Choroid plexus epithelial cell (primary cell): ENCODE results near the gene C1orf174.

Experiments
- DNase-seq: peaks from one replicate; pipeline ENCODE4 v3.0.0-alpha.2; 2010; ENCODE audit warnings: low read depth
- H3K4me3 ChIP-seq: 2 replicates; pipeline ENCODE4 v1.5.1; 2011; ENCODE audit warnings: low read depth, mild to moderate bottlenecking, control low read depth, low read length, moderate library complexity
- CTCF ChIP-seq: conservative IDR thresholded peaks from 2 replicates; pipeline ENCODE4 v1.5.1; 2011; ENCODE audit warnings: low read depth, mild to moderate bottlenecking, control low read depth, inconsistent platforms, low read length, moderate library complexity

Gene C1orf174

DNA sequence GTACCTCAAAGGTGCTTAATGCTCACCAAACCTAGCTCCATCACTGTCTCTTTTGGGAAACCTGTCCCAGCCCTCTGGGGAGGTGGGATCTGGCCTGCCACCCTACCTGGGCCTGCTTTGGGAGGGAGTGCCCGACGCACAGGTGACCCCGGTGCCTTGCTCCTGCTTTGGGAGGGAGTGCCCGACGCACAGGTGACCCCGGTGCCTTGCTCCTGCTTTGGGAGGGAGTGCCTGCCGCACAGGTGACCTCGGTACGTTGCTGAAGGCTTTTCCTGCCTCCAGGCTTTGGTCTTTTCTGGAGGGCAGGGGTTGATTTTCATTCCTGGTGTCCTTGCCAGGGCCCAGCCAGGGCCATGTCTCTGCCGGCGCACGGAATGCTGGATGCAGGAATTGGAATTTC is 25.2 kb upstream of the C1orf174 start:
- no peak for DNase-seq
- TF ChIP-seq CTCF = no peak
- H3K4me3 ChIP-seq = no peak overlapping the region

GRCh38 chr1:3924825-3925220 is 24.8 kb upstream of the C1orf174 start:
- no peak for DNase-seq
- no peak for TF ChIP-seq CTCF
- no peak overlapping the region for H3K4me3 ChIP-seq

DNA sequence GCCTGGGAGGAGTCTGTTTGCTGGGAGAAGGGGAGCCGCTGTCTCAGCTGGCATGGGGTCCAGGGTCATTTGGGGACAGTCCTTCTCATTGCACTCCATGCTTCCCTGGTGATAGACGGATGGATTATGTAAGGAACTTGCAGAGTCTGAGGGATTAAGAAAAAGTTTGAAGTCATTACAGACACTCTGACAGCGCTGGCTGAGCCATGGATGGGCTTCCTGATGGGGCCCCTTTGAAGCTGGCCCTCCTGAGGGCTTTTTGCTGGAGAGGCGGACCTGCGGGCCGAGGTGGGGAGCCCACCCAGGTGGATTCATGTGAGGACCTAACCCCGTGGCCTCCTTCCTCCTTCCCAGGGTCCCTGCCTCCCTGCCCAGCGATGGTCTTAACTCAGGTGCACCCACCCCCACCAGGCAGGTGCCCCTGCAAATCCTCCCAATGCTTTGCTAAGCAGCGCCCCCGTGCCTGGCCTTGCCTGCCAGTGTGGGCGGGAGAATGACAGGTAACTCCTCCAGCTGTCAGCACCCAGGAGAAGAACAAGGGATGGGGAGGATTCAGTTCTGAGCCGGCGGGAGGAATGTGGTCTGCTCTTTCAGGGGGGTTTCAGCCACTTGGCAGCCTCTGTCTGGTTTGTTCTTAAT is 24.2 kb upstream of the C1orf174 start:
- H3K4me3 ChIP-seq = no peak overlapping the region
- TF ChIP-seq CTCF = no peak
- no peak for DNase-seq

- DNase-seq = no peak
- no peak for TF ChIP-seq CTCF
- H3K4me3 ChIP-seq = no peak overlapping the region
Observed at GRCh38 chr1:3923378-3924185, 23.5 kb upstream of the C1orf174 start.

- no peak for DNase-seq
- no peak overlapping the region for H3K4me3 ChIP-seq
- no peak for TF ChIP-seq CTCF
Observed at GRCh38 chr1:3922851-3923250, 22.8 kb upstream of the C1orf174 start.

DNA sequence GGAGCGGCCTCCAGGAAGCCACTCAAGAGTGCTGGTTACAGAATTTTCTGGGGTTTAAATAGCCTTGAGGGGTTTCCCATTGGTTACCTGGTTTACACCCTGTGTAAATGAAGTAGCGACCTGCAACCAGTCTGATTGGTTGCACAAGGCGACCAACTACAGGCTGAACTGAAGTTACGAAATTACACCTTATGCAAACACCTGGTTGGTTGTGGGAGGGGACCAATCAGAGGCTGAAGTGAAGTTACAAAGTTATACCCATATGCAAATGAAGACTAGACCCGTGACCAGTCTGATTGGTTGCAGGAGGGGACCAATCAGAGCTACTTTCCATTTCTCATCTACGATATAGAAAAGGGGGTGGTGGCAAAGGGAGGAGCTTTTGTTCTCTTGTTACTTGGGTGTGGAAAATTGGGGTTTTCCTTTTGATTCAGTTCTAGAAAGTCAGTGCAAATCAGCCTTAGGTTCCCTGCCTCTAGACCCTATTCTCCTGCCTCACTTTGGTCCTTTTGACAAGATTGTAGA is 22.2 kb upstream of the C1orf174 start:
- H3K4me3 ChIP-seq = no peak overlapping the region
- TF ChIP-seq CTCF = no peak
- no peak for DNase-seq
